Nephron (organoid): ENCODE data around the gene MLLT6.

Source experiments
- H3K27ac Mint-ChIP-seq, 3 experiments: 2 replicates each; pipeline ENCODE4 v1.8.0; 2020; ENCODE audit warnings: mixed read lengths in 3 of 3, mild to moderate bottlenecking in 2 of 3, moderate library complexity in 1 of 3
- H3K27me3 Mint-ChIP-seq: 2 replicates; pipeline ENCODE4 v1.8.0; 2021; ENCODE audit warnings: low read depth, mild to moderate bottlenecking, moderate library complexity, mixed read lengths
- H3K36me3 Mint-ChIP-seq: 2 replicates; pipeline ENCODE4 v1.8.0; 2020; ENCODE audit warnings: low read depth, mixed read lengths
- H3K4me1 Mint-ChIP-seq: 2 replicates; pipeline ENCODE4 v1.8.0; 2020; ENCODE audit warnings: mixed read lengths
- H3K4me3 Mint-ChIP-seq, 3 experiments: 2 replicates each; pipeline ENCODE4 v1.8.0; 2020; ENCODE audit warnings: mild to moderate bottlenecking in 3 of 3, mixed read lengths in 3 of 3, moderate library complexity in 2 of 3
- H3K9me3 Mint-ChIP-seq: 2 replicates; pipeline ENCODE4 v1.8.0; 2020; ENCODE audit warnings: mixed read lengths
- CTCF ChIP-seq, 3 experiments: fragments of 200-600 bp; sonication (generic); IDR thresholded peaks; one replicate each; pipeline ENCODE4 v1.5.0; 2021; ENCODE audit warnings: antibody characterized with exemption in 3 of 3; ENCODE audit not compliant: unreplicated experiment in 3 of 3

MLLT6 gene

DNA sequence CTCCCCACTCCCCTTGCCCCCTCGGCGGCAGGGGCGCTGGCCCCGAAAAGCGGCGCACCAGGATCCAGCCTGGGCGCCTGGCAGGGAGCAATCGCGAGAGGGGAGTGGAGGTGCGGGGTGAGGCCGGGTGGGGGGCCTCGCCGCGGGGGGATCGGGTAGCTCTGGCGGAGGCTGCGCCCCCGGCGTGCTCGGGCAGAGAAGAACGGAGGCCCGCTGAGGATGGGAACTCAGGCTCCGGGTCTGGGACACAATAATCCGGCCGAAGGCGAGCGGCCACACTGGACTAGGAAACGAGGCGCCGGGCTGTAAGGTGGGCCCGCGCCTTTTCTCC is 43.8 kb downstream of the MLLT6 start:
- TF ChIP-seq CTCF (IDR thresholded peaks at IDR 0.05; ENCODE audit: unreplicated experiment in 3 of 3) = no peak
- Mint-ChIP-seq H3K9me3 (no peaks in the 10 kb centered on the region), H3K4me1 (peaks cover 42% of the 10 kb centered on the region), H3K27me3 (no peaks in the 10 kb centered on the region), H3K4me3 (peak overlapping the region; percentile 81 to 93 (median 93)), H3K27ac (no peak overlapping the region), H3K36me3 (peaks cover 10% of the 10 kb centered on the region)

DNA sequence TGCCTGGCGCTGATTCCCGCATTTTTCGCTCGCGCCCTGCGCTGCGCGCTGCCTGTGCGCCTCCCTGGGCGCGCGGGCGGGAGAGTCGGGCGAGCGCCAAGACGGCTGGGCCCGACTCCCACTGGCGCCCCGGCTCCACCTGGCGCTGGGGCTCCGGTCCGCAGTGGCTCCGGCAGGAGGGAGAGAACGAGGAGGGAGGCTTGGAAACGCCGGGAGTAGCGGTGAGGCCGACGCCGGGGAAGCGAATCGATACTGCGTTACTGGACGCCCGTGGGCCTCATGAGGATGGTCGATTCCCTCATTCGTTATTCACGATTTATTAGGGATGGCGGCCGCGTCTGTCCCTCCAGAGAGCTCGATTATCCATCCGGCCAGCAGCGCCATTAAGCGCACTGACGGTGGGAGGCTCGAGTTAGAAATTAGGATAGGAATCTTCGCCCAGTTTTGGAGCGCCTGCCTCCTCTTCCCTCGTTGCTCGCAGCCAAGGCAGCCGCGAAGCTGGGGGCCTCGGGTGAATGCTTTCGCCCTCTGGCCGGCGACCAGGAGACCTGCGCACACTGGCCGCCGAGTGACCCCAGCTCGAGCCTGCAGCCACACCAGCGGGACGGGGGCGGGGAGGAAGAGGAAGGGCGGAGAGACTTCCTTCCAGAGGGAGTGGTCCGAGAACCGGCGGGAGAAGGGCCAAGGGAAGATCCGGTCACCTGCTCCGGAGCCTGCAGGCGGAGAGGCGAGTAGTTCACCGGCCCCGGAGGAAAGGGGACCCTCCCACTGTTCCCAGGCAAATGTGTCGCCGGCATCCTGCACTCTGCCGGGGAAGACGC is 44.4 kb downstream of the MLLT6 start:
- peaks cover 38% of the 10 kb centered on the region for H3K4me1 Mint-ChIP-seq
- peaks cover 11% of the 10 kb centered on the region for H3K36me3 Mint-ChIP-seq
- no peak for TF ChIP-seq CTCF (IDR thresholded peaks at IDR 0.05; ENCODE audit: unreplicated experiment in 3 of 3)
- H3K9me3 Mint-ChIP-seq = no peaks in the 10 kb centered on the region
- no peaks in the 10 kb centered on the region for H3K27me3 Mint-ChIP-seq
- peak overlapping the region; percentile 93 to 95 (median 93) for H3K4me3 Mint-ChIP-seq
- peak overlapping the region; percentile 36 to 80 (median 55) for H3K27ac Mint-ChIP-seq

DNA sequence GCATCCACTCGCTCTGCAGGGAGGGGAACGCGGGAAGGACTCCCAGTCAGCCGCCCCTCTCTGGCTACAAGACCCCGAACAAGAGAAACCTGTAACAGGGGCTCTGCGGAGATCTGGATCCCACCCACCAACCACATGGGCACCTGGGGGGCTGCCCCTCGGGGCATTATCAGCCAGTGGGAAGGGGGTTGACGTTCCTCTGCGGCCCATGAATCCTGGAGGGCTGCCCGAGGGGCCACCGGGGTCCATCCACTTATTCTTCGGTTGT is 44.9 kb downstream of the MLLT6 start:
- Mint-ChIP-seq H3K9me3 (no peaks in the 10 kb centered on the region), H3K4me3 (peak overlapping the region; percentile 93 to 95 (median 93)), H3K4me1 (peaks cover 33% of the 10 kb centered on the region), H3K27ac (peak overlapping the region; percentile 36 to 80 (median 55)), H3K36me3 (peaks cover 15% of the 10 kb centered on the region), H3K27me3 (no peaks in the 10 kb centered on the region)
- TF ChIP-seq CTCF (IDR thresholded peaks at IDR 0.05; ENCODE audit: unreplicated experiment in 3 of 3) = no peak

- H3K36me3 Mint-ChIP-seq = peaks cover 15% of the 10 kb centered on the region
- no peaks in the 10 kb centered on the region for H3K9me3 Mint-ChIP-seq
- peak overlapping the region; percentile 93 to 95 (median 93) for H3K4me3 Mint-ChIP-seq
- no peak for TF ChIP-seq CTCF (IDR thresholded peaks at IDR 0.05; ENCODE audit: unreplicated experiment in 3 of 3)
- H3K4me1 Mint-ChIP-seq = peaks cover 32% of the 10 kb centered on the region
- H3K27ac Mint-ChIP-seq = peak overlapping the region; percentile 36 to 80 (median 55)
- H3K27me3 Mint-ChIP-seq = no peaks in the 10 kb centered on the region
These were observed 45.4 kb downstream of the MLLT6 start for GRCh38 chr17:38750312-38751121.

DNA sequence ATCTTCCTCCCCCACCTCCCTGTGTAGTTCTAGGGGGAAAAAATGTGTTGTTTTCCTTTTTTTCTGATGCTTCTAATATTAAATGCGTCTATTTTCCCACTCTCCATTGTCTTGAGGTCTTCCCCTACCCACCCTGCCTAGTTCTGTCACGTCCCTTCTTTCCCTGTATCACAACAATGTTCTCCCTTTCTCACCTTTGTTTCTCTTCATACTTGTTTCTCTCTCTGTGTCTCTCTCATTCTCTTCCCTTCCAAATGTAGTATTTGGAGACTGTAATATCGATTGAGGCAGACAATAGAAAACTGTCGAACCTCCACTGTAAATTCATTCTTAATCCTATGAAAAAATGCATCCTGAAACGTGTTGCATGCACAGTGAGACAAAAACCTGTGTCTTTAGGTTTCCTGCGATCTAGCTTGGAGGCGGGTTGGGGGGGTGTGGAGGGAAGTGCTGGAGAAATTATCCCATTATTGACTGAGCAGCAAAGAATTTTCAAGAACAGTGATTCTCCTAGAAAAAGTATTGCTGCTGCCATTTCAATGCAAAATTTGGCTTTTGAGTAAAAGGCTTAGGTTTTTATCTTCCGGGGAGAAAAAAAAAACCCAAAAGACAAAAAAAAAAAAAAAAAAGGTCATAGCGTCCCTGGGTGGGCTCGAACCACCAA is 46.2 kb downstream of the MLLT6 start:
- no peaks in the 10 kb centered on the region for H3K27me3 Mint-ChIP-seq
- peaks cover 19% of the 10 kb centered on the region for H3K36me3 Mint-ChIP-seq
- no peak for TF ChIP-seq CTCF (IDR thresholded peaks at IDR 0.05; ENCODE audit: unreplicated experiment in 3 of 3)
- H3K4me3 Mint-ChIP-seq = peak overlapping the region; percentile 93 to 95 (median 93)
- peaks cover 24% of the 10 kb centered on the region for H3K4me1 Mint-ChIP-seq
- H3K9me3 Mint-ChIP-seq = no peaks in the 10 kb centered on the region
- H3K27ac Mint-ChIP-seq = peak overlapping the region; percentile 55 to 82 (median 80)
